Adipocyte (in vitro differentiated cells): ENCODE measurements around the gene PLAAT2.

Source experiments
- DNase-seq: peaks from one replicate; pipeline ENCODE4 v3.0.0-alpha.2; 2015; ENCODE audit warnings: low read depth
- H3K27me3 ChIP-seq: replicated peaks from 2 replicates; pipeline ENCODE4 v1.7.0; 2013; ENCODE audit warnings: mild to moderate bottlenecking, low read length, moderate library complexity; ENCODE audit not compliant: control insufficient read depth, insufficient read depth
- H3K36me3 ChIP-seq: 2 replicates; pipeline ENCODE4 v1.7.0; 2013; ENCODE audit warnings: low read length, mild to moderate bottlenecking, moderate library complexity; ENCODE audit not compliant: control insufficient read depth, insufficient read depth, severe bottlenecking
- H3K4me1 ChIP-seq: 2 replicates; pipeline ENCODE4 v1.7.0; 2013; ENCODE audit warnings: mild to moderate bottlenecking, low read length, moderate library complexity; ENCODE audit not compliant: control insufficient read depth, insufficient read depth
- H3K4me3 ChIP-seq: 2 replicates; pipeline ENCODE4 v1.7.0; 2013; ENCODE audit warnings: mild to moderate bottlenecking, low read length, moderate library complexity
- H3K9ac ChIP-seq: 2 replicates; pipeline ENCODE4 v1.7.0; 2013; ENCODE audit warnings: mild to moderate bottlenecking, low read length, moderate library complexity
- H3K9me3 ChIP-seq: 2 replicates; pipeline ENCODE4 v1.7.0; 2013; ENCODE audit warnings: mild to moderate bottlenecking, low read length, moderate library complexity; ENCODE audit not compliant: control insufficient read depth

PLAAT2 gene

GRCh38 chr11:63511048-63511748, 52.0 kb downstream of the PLAAT2 start:
- Histone ChIP-seq H3K9ac (peak overlapping the region; percentile 95), H3K9me3 (no peaks in the 10 kb centered on the region), H3K4me3 (peak overlapping the region; percentile 84), H3K27me3 (no peaks in the 10 kb centered on the region), H3K36me3 (peaks cover 46% of the 10 kb centered on the region), H3K4me1 (peaks cover 30% of the 10 kb centered on the region)
- DNase-seq = no peak

- H3K36me3 ChIP-seq = peaks cover 46% of the 10 kb centered on the region
- H3K9ac ChIP-seq = peak overlapping the region; percentile 95
- peak overlapping the region; percentile 84 for H3K4me3 ChIP-seq
- no peaks in the 10 kb centered on the region for H3K27me3 ChIP-seq
- no peaks in the 10 kb centered on the region for H3K9me3 ChIP-seq
- DNase-seq = peak; percentile 65
- H3K4me1 ChIP-seq = peaks cover 37% of the 10 kb centered on the region
Measured at GRCh38 chr11:63510360-63511047, 52.7 kb downstream of the PLAAT2 start.

GRCh38 chr11:63508745-63509144, 54.4 kb downstream of the PLAAT2 start:
- Histone ChIP-seq H3K4me3 (peak overlapping the region; percentile 84), H3K9me3 (no peaks in the 10 kb centered on the region), H3K36me3 (peaks cover 46% of the 10 kb centered on the region), H3K27me3 (no peaks in the 10 kb centered on the region), H3K9ac (peak overlapping the region; percentile 95), H3K4me1 (peaks cover 54% of the 10 kb centered on the region)
- DNase-seq = no peak

- Histone ChIP-seq H3K9ac (peak overlapping the region; percentile 95), H3K4me3 (peak overlapping the region; percentile 84), H3K4me1 (peaks cover 55% of the 10 kb centered on the region), H3K27me3 (no peaks in the 10 kb centered on the region), H3K9me3 (no peaks in the 10 kb centered on the region), H3K36me3 (peaks cover 41% of the 10 kb centered on the region)
- peak; percentile 22 for DNase-seq
Measured at GRCh38 chr11:63508009-63508408, 55.2 kb downstream of the PLAAT2 start.

- H3K9me3 ChIP-seq = no peaks in the 10 kb centered on the region
- no peaks in the 10 kb centered on the region for H3K27me3 ChIP-seq
- peak overlapping the region; percentile 84 for H3K4me3 ChIP-seq
- peaks cover 37% of the 10 kb centered on the region for H3K36me3 ChIP-seq
- H3K9ac ChIP-seq = peak overlapping the region; percentile 95
- DNase-seq = no peak
- H3K4me1 ChIP-seq = peaks cover 55% of the 10 kb centered on the region
Measured at GRCh38 chr11:63507511-63507910, 55.7 kb downstream of the PLAAT2 start.

- Histone ChIP-seq H3K9me3 (no peaks in the 10 kb centered on the region), H3K4me3 (peak overlapping the region; percentile 84), H3K4me1 (peaks cover 53% of the 10 kb centered on the region), H3K9ac (peak overlapping the region; percentile 95), H3K27me3 (no peaks in the 10 kb centered on the region), H3K36me3 (peaks cover 32% of the 10 kb centered on the region)
- DNase-seq = no peak
Measured at GRCh38 chr11:63506876-63507275, 56.3 kb downstream of the PLAAT2 start.

GRCh38 chr11:63505857-63506528, 57.2 kb downstream of the PLAAT2 start, which contains the start of gene LGALS12:
Gene LGALS12 (plus strand): TSS chr11:63506084. CDS start chr11:63506459, 375 bp downstream.
- H3K4me1 ChIP-seq = peaks cover 45% of the 10 kb centered on the region
- peak within 1 kb of the TSS; percentile 84 for H3K4me3 ChIP-seq
- H3K9me3 ChIP-seq = peaks cover 4% of the 10 kb centered on the region
- peak within 1 kb of the TSS; percentile 95 for H3K9ac ChIP-seq
- DNase-seq = no peak
- peaks cover 23% of the 10 kb centered on the region for H3K36me3 ChIP-seq
- no peaks in the 10 kb centered on the region for H3K27me3 ChIP-seq

GRCh38 chr11:63504933-63505586, 58.1 kb downstream of the PLAAT2 start:
- peaks cover 14% of the 10 kb centered on the region for H3K9me3 ChIP-seq
- H3K27me3 ChIP-seq = no peaks in the 10 kb centered on the region
- H3K36me3 ChIP-seq = peaks cover 17% of the 10 kb centered on the region
- peak overlapping the region; percentile 95 for H3K9ac ChIP-seq
- peaks cover 35% of the 10 kb centered on the region for H3K4me1 ChIP-seq
- H3K4me3 ChIP-seq = peak overlapping the region; percentile 46
- DNase-seq = no peak

- peaks cover 26% of the 10 kb centered on the region for H3K4me1 ChIP-seq
- H3K27me3 ChIP-seq = no peaks in the 10 kb centered on the region
- peaks cover 23% of the 10 kb centered on the region for H3K9me3 ChIP-seq
- peaks cover 7% of the 10 kb centered on the region for H3K36me3 ChIP-seq
- H3K9ac ChIP-seq = peak overlapping the region; percentile 95
- no peak for DNase-seq
- H3K4me3 ChIP-seq = no peak overlapping the region
Measured at GRCh38 chr11:63504054-63504453, 59.1 kb downstream of the PLAAT2 start.

GRCh38 chr11:63503492-63503891, 59.7 kb downstream of the PLAAT2 start:
- Histone ChIP-seq H3K27me3 (no peaks in the 10 kb centered on the region), H3K9ac (no peak overlapping the region), H3K36me3 (peaks cover 2% of the 10 kb centered on the region), H3K4me1 (peaks cover 25% of the 10 kb centered on the region), H3K9me3 (peaks cover 28% of the 10 kb centered on the region), H3K4me3 (no peak overlapping the region)
- no peak for DNase-seq
